HepG2 (cell line): Measurements from ENCODE around the gene VEGFA. TPM values are rescaled to one million over a fixed set of nuclear protein-coding genes. Genes with fewer than 3 reads are reported as not detected.

Experiments
- AHR ChIP-seq: IDR thresholded peaks from 2 replicates; pipeline ENCODE4 v1.6.1; 2018; ENCODE audit warnings: missing genetic modification reagents, missing compliant biosample characterization
- CEBPB ChIP-seq: IDR thresholded peaks from 2 replicates; pipeline ENCODE4 v1.6.1; 2011; ENCODE audit warnings: low read depth, low read length, improper control_type of control experiment, borderline replicate concordance
- EED ChIP-seq: sonication (generic); formaldehyde crosslinking; IDR thresholded peaks from 2 replicates; pipeline ENCODE4 v1.5.0; 2020; ENCODE audit warnings: mild to moderate bottlenecking, missing genetic modification reagents
- KDM5B ChIP-seq: sonication (generic); formaldehyde crosslinking; IDR thresholded peaks from 2 replicates; pipeline ENCODE4 v1.4.0; 2020; ENCODE audit warnings: missing genetic modification reagents, mild to moderate bottlenecking, borderline replicate concordance
- NPAS2 ChIP-seq: sonication (generic); formaldehyde crosslinking; IDR thresholded peaks from 2 replicates; pipeline ENCODE4 v1.8.0; 2022; ENCODE audit warnings: mild to moderate bottlenecking, missing genetic modification reagents, borderline replicate concordance
- polyA plus RNA-seq, 8 experiments: library from polyadenylated mRNA; depleted of rRNA in 3 of 8; stranded (reverse) in 7 of 8; unstranded in 1 of 8; fragments of >200 nt; fragmentation: Illumina TruSeq in 4 of 8; extraction: Trizol in 4 of 8; gene quantifications; 2 replicates each; pipeline versions ENCODE4 v1.2.1 to v1.2.3, GENCODE V29; 2011 to 2016; ENCODE audit warnings: low read depth in 4 of 8, missing spikeins in 1 of 8, mixed read lengths in 1 of 8; ENCODE audit not compliant: insufficient read depth in 1 of 8
- total RNA-seq, 5 experiments: library from RNA; depleted of rRNA; stranded (reverse); fragments of >200 nt; fragmentation: Illumina TruSeq; extraction: Trizol; gene quantifications; 2 replicates each; pipeline ENCODE4 v1.2.3, GENCODE V29; 2016; ENCODE audit warnings: low read depth in 1 of 5
- TF ChIP-seq, protein P1 (sequence below): sonication (generic); formaldehyde crosslinking; IDR thresholded peaks from 2 replicates; pipeline ENCODE4 v1.4.0; 2020; ENCODE audit warnings: missing genetic modification reagents
- TF ChIP-seq, protein P2 (sequence below): sonication (generic); formaldehyde crosslinking; IDR thresholded peaks from 2 replicates; pipeline ENCODE4 v1.4.0; 2020; ENCODE audit warnings: mild to moderate bottlenecking, missing genetic modification reagents
- TF ChIP-seq, protein P3 (sequence below): sonication (generic); formaldehyde crosslinking; conservative IDR thresholded peaks from 2 replicates; pipeline ENCODE4 v1.4.0; 2020; ENCODE audit warnings: mild to moderate bottlenecking, missing genetic modification reagents, moderate library complexity
- TF ChIP-seq, protein P4 (sequence below): sonication (generic); formaldehyde crosslinking; IDR thresholded peaks from 2 replicates; pipeline ENCODE4 v1.4.0; 2020; ENCODE audit warnings: missing genetic modification reagents, borderline replicate concordance
- TF ChIP-seq, protein P5 (sequence below): sonication (generic); formaldehyde crosslinking; IDR thresholded peaks from 2 replicates; pipeline ENCODE4 v1.5.1; 2020; ENCODE audit warnings: missing genetic modification reagents, mild to moderate bottlenecking, borderline replicate concordance
- TF ChIP-seq, protein P6 (sequence below): IDR thresholded peaks from 2 replicates; pipeline ENCODE4 v1.6.1; 2016; ENCODE audit warnings: missing biosample characterization, missing genetic modification reagents, low read depth
- TF ChIP-seq, protein P7 (sequence below): fragments of 450-650 bp; IDR thresholded peaks from 2 replicates; pipeline ENCODE4 v1.6.1; 2016

VEGFA gene
- total and polyA plus RNA-seq, 2 of the 13 experiments (the other 11 are each of a cell fraction or from before 2014, with no cell fraction given): 68.1 to 629 TPM

DNA sequence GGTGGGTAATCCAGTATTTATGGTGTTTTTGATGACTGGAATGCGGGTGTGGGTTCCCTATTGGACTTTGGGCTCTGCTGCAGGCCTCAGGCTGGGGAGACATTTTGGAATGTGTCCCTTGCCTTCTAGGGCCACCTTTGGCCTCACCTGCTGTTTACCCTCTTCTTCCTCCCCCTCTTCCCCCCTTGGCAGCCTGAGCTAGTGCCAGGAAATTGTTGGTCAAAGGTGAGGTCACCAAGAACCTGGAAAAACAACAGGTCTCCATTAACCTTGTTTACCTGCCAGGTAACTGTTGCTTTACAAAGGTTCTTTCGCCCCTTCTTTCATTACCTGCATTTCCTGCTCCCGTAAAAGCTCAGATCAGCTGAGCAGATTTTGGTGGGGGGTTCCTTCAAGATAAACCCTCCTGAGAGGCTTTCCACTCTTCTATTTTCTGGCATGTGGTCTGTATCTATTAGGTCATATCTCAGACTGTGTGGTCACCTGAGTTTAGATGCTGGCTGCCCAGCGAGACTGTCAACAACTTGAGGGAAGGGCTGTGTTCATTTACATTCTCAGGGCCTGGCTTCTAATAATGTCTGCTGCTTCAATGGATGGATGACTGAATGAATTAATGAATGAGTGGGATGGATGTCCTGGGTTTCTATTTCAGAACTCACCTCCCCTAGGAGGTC is 34.7 kb downstream of the VEGFA start (continued):
- TF ChIP-seq, protein P1, sequence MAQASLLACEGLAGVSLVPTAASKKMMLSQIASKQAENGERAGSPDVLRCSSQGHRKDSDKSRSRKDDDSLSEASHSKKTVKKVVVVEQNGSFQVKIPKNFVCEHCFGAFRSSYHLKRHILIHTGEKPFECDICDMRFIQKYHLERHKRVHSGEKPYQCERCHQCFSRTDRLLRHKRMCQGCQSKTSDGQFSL (CRISPR knock-in tag): peak; percentile 60; the same call in 1 of the 2 replicates
- TF ChIP-seq, protein P2, sequence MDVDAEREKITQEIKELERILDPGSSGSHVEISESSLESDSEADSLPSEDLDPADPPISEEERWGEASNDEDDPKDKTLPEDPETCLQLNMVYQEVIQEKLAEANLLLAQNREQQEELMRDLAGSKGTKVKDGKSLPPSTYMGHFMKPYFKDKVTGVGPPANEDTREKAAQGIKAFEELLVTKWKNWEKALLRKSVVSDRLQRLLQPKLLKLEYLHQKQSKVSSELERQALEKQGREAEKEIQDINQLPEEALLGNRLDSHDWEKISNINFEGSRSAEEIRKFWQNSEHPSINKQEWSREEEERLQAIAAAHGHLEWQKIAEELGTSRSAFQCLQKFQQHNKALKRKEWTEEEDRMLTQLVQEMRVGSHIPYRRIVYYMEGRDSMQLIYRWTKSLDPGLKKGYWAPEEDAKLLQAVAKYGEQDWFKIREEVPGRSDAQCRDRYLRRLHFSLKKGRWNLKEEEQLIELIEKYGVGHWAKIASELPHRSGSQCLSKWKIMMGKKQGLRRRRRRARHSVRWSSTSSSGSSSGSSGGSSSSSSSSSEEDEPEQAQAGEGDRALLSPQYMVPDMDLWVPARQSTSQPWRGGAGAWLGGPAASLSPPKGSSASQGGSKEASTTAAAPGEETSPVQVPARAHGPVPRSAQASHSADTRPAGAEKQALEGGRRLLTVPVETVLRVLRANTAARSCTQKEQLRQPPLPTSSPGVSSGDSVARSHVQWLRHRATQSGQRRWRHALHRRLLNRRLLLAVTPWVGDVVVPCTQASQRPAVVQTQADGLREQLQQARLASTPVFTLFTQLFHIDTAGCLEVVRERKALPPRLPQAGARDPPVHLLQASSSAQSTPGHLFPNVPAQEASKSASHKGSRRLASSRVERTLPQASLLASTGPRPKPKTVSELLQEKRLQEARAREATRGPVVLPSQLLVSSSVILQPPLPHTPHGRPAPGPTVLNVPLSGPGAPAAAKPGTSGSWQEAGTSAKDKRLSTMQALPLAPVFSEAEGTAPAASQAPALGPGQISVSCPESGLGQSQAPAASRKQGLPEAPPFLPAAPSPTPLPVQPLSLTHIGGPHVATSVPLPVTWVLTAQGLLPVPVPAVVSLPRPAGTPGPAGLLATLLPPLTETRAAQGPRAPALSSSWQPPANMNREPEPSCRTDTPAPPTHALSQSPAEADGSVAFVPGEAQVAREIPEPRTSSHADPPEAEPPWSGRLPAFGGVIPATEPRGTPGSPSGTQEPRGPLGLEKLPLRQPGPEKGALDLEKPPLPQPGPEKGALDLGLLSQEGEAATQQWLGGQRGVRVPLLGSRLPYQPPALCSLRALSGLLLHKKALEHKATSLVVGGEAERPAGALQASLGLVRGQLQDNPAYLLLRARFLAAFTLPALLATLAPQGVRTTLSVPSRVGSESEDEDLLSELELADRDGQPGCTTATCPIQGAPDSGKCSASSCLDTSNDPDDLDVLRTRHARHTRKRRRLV (CRISPR knock-in tag): peak; percentile 62; the same call in 1 of the 2 replicates
- TF ChIP-seq, protein P3, sequence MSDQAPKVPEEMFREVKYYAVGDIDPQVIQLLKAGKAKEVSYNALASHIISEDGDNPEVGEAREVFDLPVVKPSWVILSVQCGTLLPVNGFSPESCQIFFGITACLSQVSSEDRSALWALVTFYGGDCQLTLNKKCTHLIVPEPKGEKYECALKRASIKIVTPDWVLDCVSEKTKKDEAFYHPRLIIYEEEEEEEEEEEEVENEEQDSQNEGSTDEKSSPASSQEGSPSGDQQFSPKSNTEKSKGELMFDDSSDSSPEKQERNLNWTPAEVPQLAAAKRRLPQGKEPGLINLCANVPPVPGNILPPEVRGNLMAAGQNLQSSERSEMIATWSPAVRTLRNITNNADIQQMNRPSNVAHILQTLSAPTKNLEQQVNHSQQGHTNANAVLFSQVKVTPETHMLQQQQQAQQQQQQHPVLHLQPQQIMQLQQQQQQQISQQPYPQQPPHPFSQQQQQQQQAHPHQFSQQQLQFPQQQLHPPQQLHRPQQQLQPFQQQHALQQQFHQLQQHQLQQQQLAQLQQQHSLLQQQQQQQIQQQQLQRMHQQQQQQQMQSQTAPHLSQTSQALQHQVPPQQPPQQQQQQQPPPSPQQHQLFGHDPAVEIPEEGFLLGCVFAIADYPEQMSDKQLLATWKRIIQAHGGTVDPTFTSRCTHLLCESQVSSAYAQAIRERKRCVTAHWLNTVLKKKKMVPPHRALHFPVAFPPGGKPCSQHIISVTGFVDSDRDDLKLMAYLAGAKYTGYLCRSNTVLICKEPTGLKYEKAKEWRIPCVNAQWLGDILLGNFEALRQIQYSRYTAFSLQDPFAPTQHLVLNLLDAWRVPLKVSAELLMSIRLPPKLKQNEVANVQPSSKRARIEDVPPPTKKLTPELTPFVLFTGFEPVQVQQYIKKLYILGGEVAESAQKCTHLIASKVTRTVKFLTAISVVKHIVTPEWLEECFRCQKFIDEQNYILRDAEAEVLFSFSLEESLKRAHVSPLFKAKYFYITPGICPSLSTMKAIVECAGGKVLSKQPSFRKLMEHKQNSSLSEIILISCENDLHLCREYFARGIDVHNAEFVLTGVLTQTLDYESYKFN (CRISPR knock-in tag): peak; percentile 99
- peak; percentile 69; the same call in 1 of the 2 replicates for TF ChIP-seq KDM5B
- TF ChIP-seq EED: no peak
- TF ChIP-seq, protein P4, sequence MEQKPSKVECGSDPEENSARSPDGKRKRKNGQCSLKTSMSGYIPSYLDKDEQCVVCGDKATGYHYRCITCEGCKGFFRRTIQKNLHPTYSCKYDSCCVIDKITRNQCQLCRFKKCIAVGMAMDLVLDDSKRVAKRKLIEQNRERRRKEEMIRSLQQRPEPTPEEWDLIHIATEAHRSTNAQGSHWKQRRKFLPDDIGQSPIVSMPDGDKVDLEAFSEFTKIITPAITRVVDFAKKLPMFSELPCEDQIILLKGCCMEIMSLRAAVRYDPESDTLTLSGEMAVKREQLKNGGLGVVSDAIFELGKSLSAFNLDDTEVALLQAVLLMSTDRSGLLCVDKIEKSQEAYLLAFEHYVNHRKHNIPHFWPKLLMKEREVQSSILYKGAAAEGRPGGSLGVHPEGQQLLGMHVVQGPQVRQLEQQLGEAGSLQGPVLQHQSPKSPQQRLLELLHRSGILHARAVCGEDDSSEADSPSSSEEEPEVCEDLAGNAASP (CRISPR knock-in tag): peak; percentile 72; the same call in 1 of the 2 replicates
- no peak for TF ChIP-seq NPAS2 (CRISPR knock-in tag)
- TF ChIP-seq, protein P5, sequence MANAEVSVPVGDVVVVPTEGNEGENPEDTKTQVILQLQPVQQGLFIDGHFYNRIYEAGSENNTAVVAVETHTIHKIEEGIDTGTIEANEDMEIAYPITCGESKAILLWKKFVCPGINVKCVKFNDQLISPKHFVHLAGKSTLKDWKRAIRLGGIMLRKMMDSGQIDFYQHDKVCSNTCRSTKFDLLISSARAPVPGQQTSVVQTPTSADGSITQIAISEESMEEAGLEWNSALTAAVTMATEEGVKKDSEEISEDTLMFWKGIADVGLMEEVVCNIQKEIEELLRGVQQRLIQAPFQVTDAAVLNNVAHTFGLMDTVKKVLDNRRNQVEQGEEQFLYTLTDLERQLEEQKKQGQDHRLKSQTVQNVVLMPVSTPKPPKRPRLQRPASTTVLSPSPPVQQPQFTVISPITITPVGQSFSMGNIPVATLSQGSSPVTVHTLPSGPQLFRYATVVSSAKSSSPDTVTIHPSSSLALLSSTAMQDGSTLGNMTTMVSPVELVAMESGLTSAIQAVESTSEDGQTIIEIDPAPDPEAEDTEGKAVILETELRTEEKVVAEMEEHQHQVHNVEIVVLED (CRISPR knock-in tag): no peak
- no peak for TF ChIP-seq AHR (CRISPR knock-in tag)
- TF ChIP-seq, protein P6, sequence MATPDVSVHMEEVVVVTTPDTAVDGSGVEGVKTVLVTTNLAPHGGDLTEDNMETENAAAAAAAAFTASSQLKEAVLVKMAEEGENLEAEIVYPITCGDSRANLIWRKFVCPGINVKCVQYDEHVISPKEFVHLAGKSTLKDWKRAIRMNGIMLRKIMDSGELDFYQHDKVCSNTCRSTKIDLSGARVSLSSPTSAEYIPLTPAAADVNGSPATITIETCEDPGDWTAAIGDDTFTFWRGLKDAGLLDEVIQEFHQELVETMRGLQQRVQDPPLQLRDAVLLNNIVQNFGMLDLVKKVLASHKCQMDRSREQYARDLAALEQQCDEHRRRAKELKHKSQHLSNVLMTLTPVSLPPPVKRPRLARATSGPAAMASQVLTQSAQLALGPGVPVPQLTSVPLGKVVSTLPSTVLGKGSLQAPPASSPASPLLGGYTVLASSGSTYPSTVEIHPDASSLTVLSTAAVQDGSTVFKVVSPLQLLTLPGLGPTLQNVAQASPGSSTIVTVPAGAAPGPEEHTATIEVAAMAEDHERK (CRISPR knock-in tag): no peak
- TF ChIP-seq CEBPB: no peak
- TF ChIP-seq, protein P7, sequence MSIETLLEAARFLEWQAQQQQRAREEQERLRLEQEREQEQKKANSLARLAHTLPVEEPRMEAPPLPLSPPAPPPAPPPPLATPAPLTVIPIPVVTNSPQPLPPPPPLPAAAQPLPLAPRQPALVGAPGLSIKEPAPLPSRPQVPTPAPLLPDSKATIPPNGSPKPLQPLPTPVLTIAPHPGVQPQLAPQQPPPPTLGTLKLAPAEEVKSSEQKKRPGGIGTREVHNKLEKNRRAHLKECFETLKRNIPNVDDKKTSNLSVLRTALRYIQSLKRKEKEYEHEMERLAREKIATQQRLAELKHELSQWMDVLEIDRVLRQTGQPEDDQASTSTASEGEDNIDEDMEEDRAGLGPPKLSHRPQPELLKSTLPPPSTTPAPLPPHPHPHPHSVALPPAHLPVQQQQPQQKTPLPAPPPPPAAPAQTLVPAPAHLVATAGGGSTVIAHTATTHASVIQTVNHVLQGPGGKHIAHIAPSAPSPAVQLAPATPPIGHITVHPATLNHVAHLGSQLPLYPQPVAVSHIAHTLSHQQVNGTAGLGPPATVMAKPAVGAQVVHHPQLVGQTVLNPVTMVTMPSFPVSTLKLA: no peak
